ENCODE results near the gene HEMGN. TPM values are rescaled to one million over a fixed set of nuclear protein-coding genes. Genes with fewer than 3 reads are reported as not detected.

HEMGN gene
- total RNA-seq, 3 donors from 2014 or later (not counting 1 experiment from before 2014, with no cell fraction given) = 0.47 to 0.75 (median 0.75) TPM

DNA sequence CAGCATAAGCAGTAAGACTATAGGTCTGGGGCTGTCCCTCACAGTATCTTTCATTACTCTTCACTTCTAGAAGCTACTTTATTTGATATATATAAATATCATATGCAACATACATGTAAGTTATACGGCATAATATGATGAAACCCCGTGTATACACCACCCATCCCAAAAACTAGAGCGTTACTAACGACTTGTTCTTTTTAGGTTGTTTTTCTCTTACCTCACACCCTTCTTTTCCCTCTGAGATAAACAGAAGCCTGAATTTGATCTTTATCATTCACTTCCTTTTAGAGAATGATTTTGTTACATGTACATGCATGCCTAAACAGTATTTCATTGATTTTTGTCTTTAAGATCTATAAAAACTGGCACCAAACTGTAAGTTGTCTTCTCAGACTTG lies 19.4 kb downstream of the HEMGN start:
- Mint-ChIP-seq H3K27me3 (ENCODE audit: low read depth in 2 of 2) (no peaks in the 10 kb centered on the region), H3K4me3 (peak overlapping the region; percentile 33), H3K36me3 (peaks cover 5% of the 10 kb centered on the region), H3K9me3 (no peaks in the 10 kb centered on the region), H3K4me1 (peaks cover 39 to 41% of the 10 kb centered on the region in 2 donors), H3K27ac (peak overlapping the region; percentile 98)
- Histone ChIP-seq H3K4me3 (ENCODE audit: low read length) (no peak overlapping the region), H3K27ac (ENCODE audit: low read length) (peak overlapping the region; percentile 48), H3K27me3 (ENCODE audit: control insufficient read depth, insufficient read depth, low read length) (no peaks in the 10 kb centered on the region), H3K36me3 (ENCODE audit: control insufficient read depth, insufficient read depth, low read length) (peaks cover 32% of the 10 kb centered on the region), H3K4me1 (ENCODE audit: control insufficient read depth, insufficient read depth, low read length) (peaks cover 13% of the 10 kb centered on the region), H3K9me3 (ENCODE audit: control insufficient read depth, insufficient read depth, low read length) (no peaks in the 10 kb centered on the region)
- intact Hi-C loops (cut with micrococcal nuclease) = no loop called here
- WGBS (ENCODE audit: insufficient coverage) = 34% methylated on average over 4 of the region's 4 CpGs
- peak in 1 of 2 donors; percentile 59 for DNase-seq
- TF ChIP-seq, protein P1, sequence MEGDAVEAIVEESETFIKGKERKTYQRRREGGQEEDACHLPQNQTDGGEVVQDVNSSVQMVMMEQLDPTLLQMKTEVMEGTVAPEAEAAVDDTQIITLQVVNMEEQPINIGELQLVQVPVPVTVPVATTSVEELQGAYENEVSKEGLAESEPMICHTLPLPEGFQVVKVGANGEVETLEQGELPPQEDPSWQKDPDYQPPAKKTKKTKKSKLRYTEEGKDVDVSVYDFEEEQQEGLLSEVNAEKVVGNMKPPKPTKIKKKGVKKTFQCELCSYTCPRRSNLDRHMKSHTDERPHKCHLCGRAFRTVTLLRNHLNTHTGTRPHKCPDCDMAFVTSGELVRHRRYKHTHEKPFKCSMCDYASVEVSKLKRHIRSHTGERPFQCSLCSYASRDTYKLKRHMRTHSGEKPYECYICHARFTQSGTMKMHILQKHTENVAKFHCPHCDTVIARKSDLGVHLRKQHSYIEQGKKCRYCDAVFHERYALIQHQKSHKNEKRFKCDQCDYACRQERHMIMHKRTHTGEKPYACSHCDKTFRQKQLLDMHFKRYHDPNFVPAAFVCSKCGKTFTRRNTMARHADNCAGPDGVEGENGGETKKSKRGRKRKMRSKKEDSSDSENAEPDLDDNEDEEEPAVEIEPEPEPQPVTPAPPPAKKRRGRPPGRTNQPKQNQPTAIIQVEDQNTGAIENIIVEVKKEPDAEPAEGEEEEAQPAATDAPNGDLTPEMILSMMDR (IDR thresholded peaks at IDR 0.05) = no peak
- no peak for ATAC-seq

DNA sequence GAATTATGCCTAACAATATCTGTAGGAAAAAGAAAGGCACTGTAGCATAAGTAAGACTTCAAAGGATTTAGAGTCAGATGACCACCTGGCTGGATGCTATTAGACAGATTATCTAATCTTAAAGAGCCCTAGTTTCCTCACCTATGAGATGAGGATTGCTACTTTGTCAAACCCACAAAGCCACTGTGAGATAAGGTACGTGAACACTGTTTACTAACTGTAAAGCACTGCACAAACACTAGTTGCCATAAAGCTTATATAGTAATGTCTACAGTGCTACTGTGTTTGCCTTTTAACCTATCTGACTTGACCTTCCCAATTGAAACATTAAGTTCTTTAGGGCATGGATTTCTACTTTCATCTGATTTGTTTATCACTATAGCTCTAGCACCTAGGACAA lies 26.0 kb downstream of the HEMGN start:
- 17% methylated on average over 1 of the region's 1 CpG for WGBS (ENCODE audit: insufficient coverage)
- H3K4me3 Mint-ChIP-seq = no peak overlapping the region

DNA sequence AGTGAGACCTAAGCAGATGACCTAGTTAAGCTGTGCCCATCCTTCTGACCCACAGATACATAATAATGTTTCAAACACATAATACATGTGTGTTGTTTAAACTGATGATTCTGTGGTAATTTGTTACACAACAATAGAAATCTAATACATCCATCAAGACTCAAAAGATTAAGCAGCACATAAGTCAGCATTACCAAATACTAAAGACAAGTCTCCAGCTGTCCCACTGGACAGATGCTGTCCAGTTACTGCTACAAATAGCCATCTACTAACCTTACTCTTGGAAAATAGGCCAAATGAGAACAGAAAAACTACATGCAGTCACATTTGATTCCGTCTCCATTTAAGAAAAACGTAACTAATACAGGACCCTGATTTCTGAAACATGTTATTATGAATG lies 26.4 kb downstream of the HEMGN start:
- Mint-ChIP-seq H3K27me3 (ENCODE audit: low read depth in 2 of 2) (no peaks in the 10 kb centered on the region), H3K36me3 (peaks cover 18% of the 10 kb centered on the region), H3K27ac (peak overlapping the region in 1 of 2 donors; percentile 69), H3K4me1 (peaks cover 35 to 36% of the 10 kb centered on the region in 2 donors), H3K4me3 (no peak overlapping the region), H3K9me3 (no peaks in the 10 kb centered on the region)
- H3K4me1 ChIP-seq (ENCODE audit: control insufficient read depth, insufficient read depth, low read length) = peaks cover 46% of the 10 kb centered on the region
- no peak overlapping the region for H3K4me3 ChIP-seq (ENCODE audit: low read length)
- ATAC-seq (no peak), DNase-seq (no peak)
- peak overlapping the region; percentile 32 for H3K27ac ChIP-seq (ENCODE audit: low read length)
- WGBS (ENCODE audit: insufficient coverage) = 94% methylated on average over 2 of the region's 2 CpGs
- intact Hi-C loops (cut with micrococcal nuclease) = no loop called here
- H3K27me3 ChIP-seq (ENCODE audit: control insufficient read depth, insufficient read depth, low read length) = no peaks in the 10 kb centered on the region
- peaks cover 66% of the 10 kb centered on the region for H3K36me3 ChIP-seq (ENCODE audit: control insufficient read depth, insufficient read depth, low read length)
- TF ChIP-seq, protein P1 (IDR thresholded peaks at IDR 0.05) = no peak
- no peaks in the 10 kb centered on the region for H3K9me3 ChIP-seq (ENCODE audit: control insufficient read depth, insufficient read depth, low read length)

More for the DNA sequence above, 26.0 kb downstream of the HEMGN start:
- H3K4me1 Mint-ChIP-seq = peaks cover 31 to 33% of the 10 kb centered on the region in 2 donors
- Histone ChIP-seq H3K9me3 (ENCODE audit: control insufficient read depth, insufficient read depth, low read length) (no peaks in the 10 kb centered on the region), H3K36me3 (ENCODE audit: control insufficient read depth, insufficient read depth, low read length) (peaks cover 66% of the 10 kb centered on the region), H3K4me1 (ENCODE audit: control insufficient read depth, insufficient read depth, low read length) (peaks cover 42% of the 10 kb centered on the region), H3K27ac (ENCODE audit: low read length) (no peak overlapping the region), H3K4me3 (ENCODE audit: low read length) (no peak overlapping the region), H3K27me3 (ENCODE audit: control insufficient read depth, insufficient read depth, low read length) (no peaks in the 10 kb centered on the region)
- TF ChIP-seq, protein P1 (IDR thresholded peaks at IDR 0.05) = no peak
- intact Hi-C loops (cut with micrococcal nuclease) = no loop called here
- peaks cover 18% of the 10 kb centered on the region for H3K36me3 Mint-ChIP-seq
- peak overlapping the region in 1 of 2 donors; percentile 69 for H3K27ac Mint-ChIP-seq
- no peaks in the 10 kb centered on the region for H3K9me3 Mint-ChIP-seq
- H3K27me3 Mint-ChIP-seq (ENCODE audit: low read depth in 2 of 2) = no peaks in the 10 kb centered on the region
- ATAC-seq (peak in 1 of 3 donors; percentile 38), DNase-seq (no peak)

DNA sequence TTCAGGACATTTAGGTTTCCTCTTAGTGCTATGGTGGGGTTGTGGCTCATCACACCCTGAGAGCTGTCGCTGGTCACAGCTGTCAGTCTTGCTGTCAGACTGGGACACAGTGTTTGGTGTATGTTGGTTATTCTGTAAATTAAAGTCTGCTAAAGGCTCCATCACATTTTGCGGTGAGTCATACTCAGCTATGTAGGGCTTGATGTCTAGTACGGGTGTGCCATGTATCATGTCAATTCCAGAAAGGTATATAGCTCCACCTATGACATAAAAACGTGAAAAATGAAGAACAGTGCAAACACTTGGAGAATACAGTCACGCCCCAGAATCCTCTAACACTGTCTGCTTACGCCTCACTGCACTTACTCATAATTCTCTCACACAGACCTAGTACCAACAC lies 27.6 kb downstream of the HEMGN start:
- H3K4me1 ChIP-seq (ENCODE audit: control insufficient read depth, insufficient read depth, low read length) = peaks cover 58% of the 10 kb centered on the region
- DNase-seq = peak in 1 of 2 donors; percentile 43
- H3K36me3 Mint-ChIP-seq = peaks cover 18% of the 10 kb centered on the region
- TF ChIP-seq, protein P1 (IDR thresholded peaks at IDR 0.05) = no peak
- no peak overlapping the region for H3K4me3 ChIP-seq (ENCODE audit: low read length)
- peaks cover 58% of the 10 kb centered on the region for H3K36me3 ChIP-seq (ENCODE audit: control insufficient read depth, insufficient read depth, low read length)
- H3K27me3 ChIP-seq (ENCODE audit: control insufficient read depth, insufficient read depth, low read length) = no peaks in the 10 kb centered on the region
- H3K9me3 Mint-ChIP-seq = no peaks in the 10 kb centered on the region
- no peaks in the 10 kb centered on the region for H3K27me3 Mint-ChIP-seq (ENCODE audit: low read depth in 2 of 2)
- peak overlapping the region; percentile 32 for H3K27ac ChIP-seq (ENCODE audit: low read length)
- peak overlapping the region; percentile 58 for H3K4me3 Mint-ChIP-seq
- H3K4me1 Mint-ChIP-seq = peaks cover 47% of the 10 kb centered on the region in 2 donors
- 53% methylated on average over 6 of the region's 6 CpGs for WGBS (ENCODE audit: insufficient coverage)
- H3K27ac Mint-ChIP-seq = peak overlapping the region; percentile 69 to 87
- no peaks in the 10 kb centered on the region for H3K9me3 ChIP-seq (ENCODE audit: control insufficient read depth, insufficient read depth, low read length)
- intact Hi-C loops (cut with micrococcal nuclease) = no loop called here
- peak; percentile 75 to 82 (median 77) for ATAC-seq
